ENCODE data around the gene POLRMT. TPM values are rescaled to one million over a fixed set of nuclear protein-coding genes. Genes with fewer than 3 reads are reported as not detected.

The POLRMT gene
- polyA plus RNA-seq, 1 of the 3 experiments (the other 2 are of a cell fraction) = 38.2 TPM

GRCh38 chr19:596263-596655, 37.1 kb downstream of the POLRMT start:
- ChIA-PET CTCF (interaction anchor here (0.9 to 3.5 kb wide), 4 partner anchors 8 to 32 kb away, joined by 3 to 15 read pairs (median 4); no protein-coding TSS in a partner anchor), POLR2A (no interaction called here)
- Histone ChIP-seq H3K4me3 (ENCODE audit: low read depth in 2 of 2, low read length in 1 of 2) (no peak overlapping the region), H3K36me3 (replicated peaks in 1 of 2; ENCODE audit: control insufficient read depth in 1 of 2, insufficient read depth in 2 of 2, low read length in 1 of 2) (no peaks in the 10 kb centered on the region), H3K9me3 (no peaks in the 10 kb centered on the region), H3K27ac (ENCODE audit: low read depth in 2 of 2, low read length in 1 of 2) (no peak overlapping the region), H3K4me1 (ENCODE audit: control insufficient read depth in 1 of 2, insufficient read depth in 2 of 2, low read depth in 1 of 2, low read length in 1 of 2) (peaks cover 0 to 2% of the 10 kb centered on the region in 2 experiments; a peak in 1 of 4 replicates), H3K79me2 (ENCODE audit: insufficient read depth) (peaks cover 5% of the 10 kb centered on the region; the same call in 1 of the 2 replicates), H2AFZ (ENCODE audit: low read depth) (no peak overlapping the region), H4K20me1 (ENCODE audit: insufficient read depth) (peaks cover 58% of the 10 kb centered on the region), H3K9me2 (no peaks in the 10 kb centered on the region), H3K4me2 (no peak overlapping the region), H3K27me3 (ENCODE audit: insufficient read depth) (no peaks in the 10 kb centered on the region), H3F3A (replicated peaks; ENCODE audit: insufficient read depth) (no peaks in the 10 kb centered on the region), H3K9ac (no peak overlapping the region)
- 93% methylated on average over 15 of the region's 16 CpGs for WGBS (ENCODE audit: low lambda C conversion rate)
- TF ChIP-seq TAF1 (IDR thresholded peaks at IDR 0.05; ENCODE audit: borderline replicate concordance, low read depth, low read length) (no peak), EZH2phosphoT487 (IDR thresholded peaks at IDR 0.05; ENCODE audit: borderline replicate concordance, low read depth) (no peak)
- peak; percentile 31 for DNase-seq

DNA sequence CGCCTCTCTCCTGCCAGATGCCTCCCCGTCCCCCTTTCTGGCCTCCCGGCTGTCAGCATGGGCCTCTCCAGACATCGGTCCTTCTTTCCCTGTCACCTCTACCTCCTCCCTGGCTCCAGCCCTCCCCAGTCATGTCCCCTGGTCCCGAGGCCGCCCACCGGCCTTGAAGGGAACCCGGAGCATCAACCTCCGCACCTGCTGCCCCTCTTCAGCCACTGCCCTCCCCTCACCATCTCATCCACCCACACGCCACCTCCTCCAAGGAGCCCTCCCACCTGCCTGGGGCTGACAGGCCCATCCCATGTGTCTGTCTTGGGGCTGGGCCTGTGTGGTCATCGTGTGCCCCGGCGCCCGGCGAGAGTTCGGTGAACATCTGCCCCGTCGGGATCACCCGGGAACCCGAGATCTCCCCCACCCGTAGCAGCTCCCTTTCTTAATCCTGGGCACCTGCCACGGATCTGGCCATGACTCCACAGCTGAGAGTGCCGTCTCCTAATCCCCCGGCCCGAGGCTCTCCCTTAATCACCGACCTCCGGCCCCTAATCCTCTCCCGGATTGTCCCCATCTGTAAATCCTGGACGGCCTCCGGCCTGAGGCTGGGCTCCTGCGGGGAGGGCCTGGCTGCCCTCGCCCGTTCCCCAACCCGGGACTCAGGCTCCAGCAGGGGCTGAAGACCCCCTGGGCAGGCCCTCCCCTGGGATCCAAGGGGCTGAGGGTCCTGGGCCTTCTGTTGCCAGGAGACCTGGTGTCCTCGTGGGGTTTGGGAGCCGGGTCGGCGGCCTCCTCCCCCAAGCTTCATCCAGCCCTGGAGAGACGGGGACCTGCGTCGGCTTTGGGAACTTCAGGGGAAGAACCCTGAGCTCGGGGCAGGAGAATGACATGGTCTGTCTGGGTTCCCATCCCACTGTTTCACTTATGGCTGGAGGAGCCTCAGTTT, 37.7 kb downstream of the POLRMT start:
- Histone ChIP-seq H3K36me3 (replicated peaks in 1 of 2; ENCODE audit: control insufficient read depth in 1 of 2, insufficient read depth in 2 of 2, low read length in 1 of 2) (no peaks in the 10 kb centered on the region), H3K9me2 (no peaks in the 10 kb centered on the region), H3K9ac (no peak overlapping the region), H3K4me2 (no peak overlapping the region), H2AFZ (ENCODE audit: low read depth) (no peak overlapping the region), H4K20me1 (ENCODE audit: insufficient read depth) (peaks cover 62% of the 10 kb centered on the region), H3K9me3 (no peaks in the 10 kb centered on the region), H3F3A (replicated peaks; ENCODE audit: insufficient read depth) (no peaks in the 10 kb centered on the region), H3K79me2 (ENCODE audit: insufficient read depth) (peaks cover 8% of the 10 kb centered on the region; the same call in 1 of the 2 replicates), H3K4me1 (ENCODE audit: control insufficient read depth in 1 of 2, insufficient read depth in 2 of 2, low read depth in 1 of 2, low read length in 1 of 2) (peaks cover 0 to 7% of the 10 kb centered on the region in 2 experiments; a peak in 1 of 4 replicates), H3K4me3 (ENCODE audit: low read depth in 2 of 2, low read length in 1 of 2) (no peak overlapping the region), H3K27me3 (ENCODE audit: insufficient read depth) (no peaks in the 10 kb centered on the region), H3K27ac (ENCODE audit: low read depth in 2 of 2, low read length in 1 of 2) (no peak overlapping the region)
- DNase-seq = no peak
- TF ChIP-seq SMC3 (IDR thresholded peaks at IDR 0.05; ENCODE audit: low read depth, low read length) (no peak), TAF1 (IDR thresholded peaks at IDR 0.05; ENCODE audit: borderline replicate concordance, low read depth, low read length) (no peak), ZBTB33 (IDR thresholded peaks at IDR 0.05; ENCODE audit: borderline replicate concordance, low read depth) (no peak), RAD21 (IDR thresholded peaks at IDR 0.05; ENCODE audit: low read length) (no peak), EP300 (IDR thresholded peaks at IDR 0.05; ENCODE audit: borderline replicate concordance in 1 of 2, low read depth in 1 of 2, low read length in 1 of 2) (no peak), TEAD4 (IDR thresholded peaks at IDR 0.05; ENCODE audit: borderline replicate concordance, insufficient read depth) (no peak), RFX5 (IDR thresholded peaks at IDR 0.05; ENCODE audit: low read length) (no peak), MXI1 (IDR thresholded peaks at IDR 0.05; ENCODE audit: low read depth, low read length) (no peak), YY1 (IDR thresholded peaks at IDR 0.05; ENCODE audit: low read depth) (no peak), JUND (IDR thresholded peaks at IDR 0.05) (no peak)
- TF ChIP-seq, protein P1, sequence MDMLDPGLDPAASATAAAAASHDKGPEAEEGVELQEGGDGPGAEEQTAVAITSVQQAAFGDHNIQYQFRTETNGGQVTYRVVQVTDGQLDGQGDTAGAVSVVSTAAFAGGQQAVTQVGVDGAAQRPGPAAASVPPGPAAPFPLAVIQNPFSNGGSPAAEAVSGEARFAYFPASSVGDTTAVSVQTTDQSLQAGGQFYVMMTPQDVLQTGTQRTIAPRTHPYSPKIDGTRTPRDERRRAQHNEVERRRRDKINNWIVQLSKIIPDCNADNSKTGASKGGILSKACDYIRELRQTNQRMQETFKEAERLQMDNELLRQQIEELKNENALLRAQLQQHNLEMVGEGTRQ (IDR thresholded peaks at IDR 0.05; ENCODE audit: borderline replicate concordance, low read depth, low read length) = no peak
- ChIA-PET CTCF (interaction anchor here (0.9 to 3.5 kb wide), 4 partner anchors 7 to 32 kb away, joined by 3 to 15 read pairs (median 4); no protein-coding TSS in a partner anchor), POLR2A (no interaction called here)
- 93% methylated on average over 39 of the region's 42 CpGs for WGBS (ENCODE audit: low lambda C conversion rate)

All from SK-N-SH (cell line).